Neutrophil (primary cell): ENCODE measurements around the gene PLEKHG5.
A peak's percentile ranks its signal among the peaks of the same experiment; 100 is the strongest.

Experiments
- H3K27ac ChIP-seq: fragments of 200-600 bp; sonication (generic); 2 replicates; pipeline ENCODE4 v1.5.1; 2016; ENCODE audit warnings: mild to moderate bottlenecking, moderate library complexity
- H3K27me3 ChIP-seq: fragments of 200-600 bp; sonication (generic); 2 replicates; pipeline ENCODE4 v1.6.0; 2016; ENCODE audit warnings: mild to moderate bottlenecking
- H3K36me3 ChIP-seq: fragments of 200-600 bp; sonication (generic); 2 replicates; pipeline ENCODE4 v1.5.1; 2017
- H3K4me1 ChIP-seq, 2 experiments: fragments of 200-600 bp in 1 of 2; sonication (generic) in 1 of 2; 1 replicate in 1 of 2; 2 replicates in 1 of 2; pipeline versions ENCODE4 v1.5.1 to v1.6.1; 2013 to 2016; ENCODE audit warnings: low read depth in 1 of 2, low read length in 1 of 2, mild to moderate bottlenecking in 1 of 2, moderate library complexity in 1 of 2; ENCODE audit not compliant: control insufficient read depth in 1 of 2, insufficient read depth in 1 of 2
- H3K4me3 ChIP-seq, 2 experiments: fragments of 200-600 bp in 1 of 2; sonication (generic) in 1 of 2; 1 replicate in 1 of 2; 2 replicates in 1 of 2; pipeline ENCODE4 v1.5.1; 2013 to 2016; ENCODE audit warnings: low read depth in 1 of 2, low read length in 1 of 2, mild to moderate bottlenecking in 1 of 2, moderate library complexity in 1 of 2
- H3K9me3 ChIP-seq: fragments of 200-600 bp; sonication (generic); 2 replicates; pipeline ENCODE4 v1.5.1; 2016
- CTCF ChIP-seq: fragments of 200-600 bp; sonication (generic); IDR thresholded peaks from 2 replicates; pipeline ENCODE4 v1.5.1; 2016; ENCODE audit warnings: antibody characterized with exemption

PLEKHG5 gene

DNA sequence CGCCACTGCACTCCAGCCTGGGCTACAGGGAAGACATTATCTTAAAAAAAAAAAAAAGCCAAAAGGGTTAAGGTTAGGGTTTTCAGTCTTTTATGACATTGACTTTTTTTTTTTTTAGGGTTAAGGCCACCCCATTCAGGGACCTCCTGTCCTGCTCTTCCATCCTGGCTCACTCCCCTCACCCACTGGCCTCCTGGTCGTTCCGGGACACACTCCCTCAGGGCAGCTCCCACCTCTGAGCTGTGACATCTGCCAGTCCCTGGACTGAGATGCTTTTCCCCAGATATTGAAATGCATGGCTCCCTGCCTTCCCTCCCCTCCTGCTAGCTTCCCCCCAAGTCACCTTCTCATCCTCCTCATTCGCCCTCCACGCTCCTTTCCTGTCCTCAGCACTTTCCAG is 9.6 kb downstream of the PLEKHG5 start:
- Histone ChIP-seq H3K9me3 (no peaks in the 10 kb centered on the region), H3K27me3 (peaks cover 68% of the 10 kb centered on the region), H3K36me3 (no peaks in the 10 kb centered on the region), H3K4me1 (no peaks in the 10 kb centered on the region), H3K27ac (no peak overlapping the region), H3K4me3 (no peak overlapping the region)
- TF ChIP-seq CTCF, result no peak

DNA sequence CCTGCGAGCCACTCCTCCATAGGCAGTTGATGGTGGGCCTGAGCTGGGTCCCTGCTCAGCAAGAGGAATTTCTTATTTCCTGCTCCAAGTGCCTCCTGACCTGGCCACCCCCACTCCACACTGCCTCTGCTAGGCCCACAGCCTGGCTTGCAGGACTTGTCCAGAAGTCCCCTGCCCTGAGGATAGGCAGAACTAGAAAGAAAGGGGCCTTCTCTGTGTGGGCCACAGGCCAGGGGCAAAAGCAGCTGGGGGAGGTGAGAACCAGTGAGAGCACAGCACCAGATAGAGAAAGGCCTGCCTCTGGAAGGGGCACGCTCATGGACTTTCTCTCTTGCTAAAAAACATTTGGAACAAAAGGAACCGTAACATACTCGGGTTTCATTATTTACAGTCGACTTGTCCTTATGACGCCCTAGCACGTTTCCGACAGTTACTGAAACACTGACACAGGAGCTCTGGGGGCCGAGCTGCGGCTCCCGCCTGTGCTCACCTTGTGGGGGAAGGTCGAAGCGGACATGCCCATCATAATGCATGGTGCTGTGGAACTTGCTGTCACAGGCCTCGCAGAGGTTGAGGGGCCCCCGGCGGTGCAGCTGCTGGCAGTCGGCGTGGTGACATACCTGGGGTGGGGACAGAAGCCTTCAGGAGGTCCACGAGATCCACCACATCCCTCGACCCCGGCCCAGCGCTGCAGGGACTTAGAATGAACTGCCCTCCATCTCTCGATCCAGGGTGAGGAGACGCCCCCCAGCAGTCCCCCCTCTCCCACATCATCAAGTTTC is 14.2 kb downstream of the PLEKHG5 start:
- no peak for TF ChIP-seq CTCF
- Histone ChIP-seq H3K4me3 (no peak overlapping the region), H3K4me1 (no peaks in the 10 kb centered on the region), H3K27me3 (peaks cover 28% of the 10 kb centered on the region), H3K9me3 (no peaks in the 10 kb centered on the region), H3K27ac (no peak overlapping the region), H3K36me3 (no peaks in the 10 kb centered on the region)

DNA sequence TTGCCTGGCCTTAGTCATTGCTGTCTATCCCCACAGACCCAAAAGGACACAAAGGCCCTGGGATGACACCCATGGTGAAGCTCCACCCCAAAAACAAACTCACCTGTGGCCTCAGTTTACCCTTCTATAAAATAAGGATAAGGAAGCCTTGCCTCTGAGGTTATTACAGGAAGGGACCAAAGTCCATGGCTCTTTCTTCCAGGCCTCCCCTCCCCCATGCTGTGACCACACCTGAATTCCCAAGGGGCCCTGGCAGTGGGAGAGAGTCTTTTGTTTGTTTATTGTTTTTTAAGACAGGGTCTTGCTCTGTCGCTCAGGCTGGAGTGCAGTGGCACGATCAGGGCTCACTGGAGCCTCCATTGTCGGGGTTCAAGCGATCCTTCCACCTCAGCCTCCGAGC is 15.0 kb downstream of the PLEKHG5 start:
- H3K4me3 ChIP-seq, result no peak overlapping the region
- H3K27me3 ChIP-seq, result peaks cover 20% of the 10 kb centered on the region
- no peaks in the 10 kb centered on the region for H3K9me3 ChIP-seq
- H3K36me3 ChIP-seq, result no peaks in the 10 kb centered on the region
- H3K27ac ChIP-seq, result no peak overlapping the region
- no peaks in the 10 kb centered on the region for H3K4me1 ChIP-seq
- TF ChIP-seq CTCF, result no peak

- H3K27me3 ChIP-seq, result peaks cover 14% of the 10 kb centered on the region
- no peaks in the 10 kb centered on the region for H3K9me3 ChIP-seq
- no peak overlapping the region for H3K27ac ChIP-seq
- no peaks in the 10 kb centered on the region for H3K4me1 ChIP-seq
- H3K36me3 ChIP-seq, result no peaks in the 10 kb centered on the region
- TF ChIP-seq CTCF, result peak; percentile 79
- H3K4me3 ChIP-seq, result no peak overlapping the region
These were observed 15.9 kb downstream of the PLEKHG5 start for GRCh38 chr1:6475381-6476133.

DNA sequence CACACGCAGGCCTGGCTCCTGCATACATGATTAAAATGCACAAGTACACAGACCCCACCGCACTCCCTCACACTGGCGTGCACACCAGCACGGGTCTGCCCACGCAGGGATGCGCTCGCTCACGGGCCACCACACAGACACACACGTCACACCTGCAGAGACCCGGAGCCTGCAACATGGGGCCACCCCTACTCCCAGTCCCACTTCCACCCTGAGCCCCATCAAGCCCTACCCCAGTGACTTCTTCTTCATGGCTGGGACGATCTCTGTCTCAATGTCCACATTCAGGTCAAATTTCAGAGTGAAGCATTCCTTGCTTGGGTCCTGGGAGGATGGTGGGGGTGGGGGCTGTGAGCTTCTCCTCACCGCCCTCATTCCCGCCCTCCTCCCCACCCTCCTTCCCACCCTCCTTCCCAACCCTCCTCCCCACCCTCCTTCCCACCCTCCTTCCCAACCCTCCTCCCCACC is 16.6 kb downstream of the PLEKHG5 start:
- TF ChIP-seq CTCF, result no peak
- Histone ChIP-seq H3K27me3 (peaks cover 9% of the 10 kb centered on the region), H3K36me3 (no peaks in the 10 kb centered on the region), H3K27ac (no peak overlapping the region), H3K9me3 (no peaks in the 10 kb centered on the region), H3K4me1 (no peaks in the 10 kb centered on the region), H3K4me3 (no peak overlapping the region)
